Measurements from ENCODE around the gene EIPR1.

The EIPR1 gene

DNA sequence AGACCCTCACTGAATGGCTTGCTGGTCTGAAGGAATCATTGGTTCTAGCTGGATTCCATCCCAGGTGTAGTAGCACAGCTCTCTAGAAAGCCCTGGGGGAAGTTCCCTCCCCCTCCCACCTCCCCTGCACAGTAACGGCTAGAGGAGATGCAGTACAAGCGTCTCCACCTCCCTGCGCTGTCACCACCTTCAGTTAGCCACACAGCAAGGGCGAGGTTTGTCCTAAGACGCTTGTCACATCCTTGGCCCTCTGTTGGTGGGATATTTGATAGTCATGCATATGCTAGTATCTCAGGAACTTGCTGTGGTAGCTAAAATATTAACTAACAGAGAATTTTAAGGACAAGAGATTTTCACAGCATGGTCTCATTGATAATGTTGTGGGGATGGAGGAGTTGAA, 21.2 kb upstream of the EIPR1 start:
- Mint-ChIP-seq H3K9me3 (peaks cover 40% of the 10 kb centered on the region), H3K4me3 (no peak overlapping the region), H3K4me1 (peaks cover 20% of the 10 kb centered on the region), H3K36me3 (ENCODE audit: low read depth) (peaks cover 78% of the 10 kb centered on the region), H3K27ac (peak overlapping the region; percentile 83 to 93 (median 93)), H3K27me3 (ENCODE audit: low read depth) (no peaks in the 10 kb centered on the region)
- TF ChIP-seq, protein P1, sequence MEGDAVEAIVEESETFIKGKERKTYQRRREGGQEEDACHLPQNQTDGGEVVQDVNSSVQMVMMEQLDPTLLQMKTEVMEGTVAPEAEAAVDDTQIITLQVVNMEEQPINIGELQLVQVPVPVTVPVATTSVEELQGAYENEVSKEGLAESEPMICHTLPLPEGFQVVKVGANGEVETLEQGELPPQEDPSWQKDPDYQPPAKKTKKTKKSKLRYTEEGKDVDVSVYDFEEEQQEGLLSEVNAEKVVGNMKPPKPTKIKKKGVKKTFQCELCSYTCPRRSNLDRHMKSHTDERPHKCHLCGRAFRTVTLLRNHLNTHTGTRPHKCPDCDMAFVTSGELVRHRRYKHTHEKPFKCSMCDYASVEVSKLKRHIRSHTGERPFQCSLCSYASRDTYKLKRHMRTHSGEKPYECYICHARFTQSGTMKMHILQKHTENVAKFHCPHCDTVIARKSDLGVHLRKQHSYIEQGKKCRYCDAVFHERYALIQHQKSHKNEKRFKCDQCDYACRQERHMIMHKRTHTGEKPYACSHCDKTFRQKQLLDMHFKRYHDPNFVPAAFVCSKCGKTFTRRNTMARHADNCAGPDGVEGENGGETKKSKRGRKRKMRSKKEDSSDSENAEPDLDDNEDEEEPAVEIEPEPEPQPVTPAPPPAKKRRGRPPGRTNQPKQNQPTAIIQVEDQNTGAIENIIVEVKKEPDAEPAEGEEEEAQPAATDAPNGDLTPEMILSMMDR (IDR thresholded peaks at IDR 0.05; ENCODE audit: unreplicated experiment in 3 of 3) = no peak

DNA sequence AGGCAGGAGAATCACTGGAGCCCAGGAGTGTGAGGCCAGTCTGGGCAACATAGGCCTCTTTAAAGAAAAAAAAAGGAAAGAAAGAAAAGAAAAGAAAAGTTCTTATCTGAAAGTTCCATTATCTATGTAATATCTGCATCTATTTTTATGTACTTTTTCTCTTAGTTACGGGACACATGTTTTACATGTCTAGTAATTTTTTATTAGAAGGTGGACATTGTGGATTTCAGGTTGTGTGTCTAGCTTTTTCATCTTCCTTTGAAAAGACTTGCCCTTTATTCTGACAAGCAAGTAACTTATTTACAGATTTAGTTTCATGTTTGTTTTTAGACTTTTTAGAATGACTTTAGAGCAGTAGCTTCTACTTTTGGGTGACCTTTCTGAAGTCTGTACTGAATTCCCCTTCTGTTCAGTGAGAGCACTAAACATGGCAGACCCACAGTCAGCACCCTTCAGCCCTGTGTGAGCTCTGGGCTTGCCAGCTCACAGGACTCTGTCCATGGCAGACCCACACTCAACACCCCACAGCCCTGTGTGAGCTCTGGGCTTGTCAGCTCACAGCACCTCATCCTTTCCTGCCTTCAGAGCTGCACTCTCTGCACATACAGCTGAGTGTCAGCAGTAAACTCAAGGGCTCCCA, 19.4 kb upstream of the EIPR1 start:
- peaks cover 84% of the 10 kb centered on the region for H3K36me3 Mint-ChIP-seq (ENCODE audit: low read depth)
- H3K27me3 Mint-ChIP-seq (ENCODE audit: low read depth) = no peaks in the 10 kb centered on the region
- no peak overlapping the region for H3K4me3 Mint-ChIP-seq
- no peak overlapping the region for H3K27ac Mint-ChIP-seq
- H3K9me3 Mint-ChIP-seq = peaks cover 54% of the 10 kb centered on the region
- H3K4me1 Mint-ChIP-seq = peaks cover 20% of the 10 kb centered on the region
- TF ChIP-seq, protein P1 (IDR thresholded peaks at IDR 0.05; ENCODE audit: unreplicated experiment in 3 of 3) = no peak

DNA sequence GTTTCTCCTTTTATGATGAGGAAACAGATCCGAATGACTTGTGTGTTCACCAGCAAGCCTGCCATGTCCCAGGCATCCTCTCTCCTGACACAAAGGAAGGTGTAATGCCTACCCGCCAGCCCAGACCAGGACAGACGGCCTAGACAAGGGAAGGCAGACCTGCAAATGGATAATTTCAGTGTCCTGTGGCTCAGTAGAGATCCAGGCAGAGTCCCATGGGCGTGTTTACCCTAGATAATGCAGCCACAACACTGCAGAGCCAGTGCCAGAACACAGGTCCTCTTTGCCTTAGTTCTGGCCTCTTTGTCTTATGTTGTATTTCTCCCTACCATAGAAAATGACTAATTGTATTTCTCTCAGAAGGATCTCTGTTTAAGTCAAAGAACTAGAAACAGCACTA, 14.6 kb upstream of the EIPR1 start:
- Mint-ChIP-seq H3K36me3 (ENCODE audit: low read depth) (peaks cover 90% of the 10 kb centered on the region), H3K27me3 (ENCODE audit: low read depth) (no peaks in the 10 kb centered on the region), H3K9me3 (peaks cover 45% of the 10 kb centered on the region), H3K4me3 (no peak overlapping the region), H3K4me1 (no peaks in the 10 kb centered on the region), H3K27ac (no peak overlapping the region)
- TF ChIP-seq, protein P1 (IDR thresholded peaks at IDR 0.05; ENCODE audit: unreplicated experiment in 3 of 3) = no peak

DNA sequence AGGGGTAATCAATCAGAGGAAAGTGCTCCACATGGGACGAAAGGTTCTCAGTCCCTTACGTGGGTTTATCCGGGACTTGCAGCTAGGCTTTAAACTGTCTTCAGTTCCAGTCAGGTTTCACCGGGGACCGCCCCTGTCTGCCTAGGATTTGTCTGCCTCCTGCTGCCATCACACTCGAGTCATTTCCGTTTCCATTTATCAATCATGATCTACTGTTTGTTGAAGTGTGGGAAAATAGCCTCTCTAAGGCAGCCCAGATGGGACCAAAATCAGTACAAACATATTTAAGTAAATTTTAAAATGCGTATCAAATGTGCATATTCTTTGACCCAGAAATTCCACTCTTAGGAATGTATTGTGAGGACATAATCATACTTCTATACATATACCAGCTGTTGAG, 12.4 kb upstream of the EIPR1 start:
- TF ChIP-seq, protein P1 (IDR thresholded peaks at IDR 0.05; ENCODE audit: unreplicated experiment in 3 of 3) = no peak
- H3K4me3 Mint-ChIP-seq = no peak overlapping the region
- peaks cover 31% of the 10 kb centered on the region for H3K9me3 Mint-ChIP-seq
- H3K36me3 Mint-ChIP-seq (ENCODE audit: low read depth) = peaks cover 78% of the 10 kb centered on the region
- H3K4me1 Mint-ChIP-seq = peaks cover 6% of the 10 kb centered on the region
- no peak overlapping the region for H3K27ac Mint-ChIP-seq
- no peaks in the 10 kb centered on the region for H3K27me3 Mint-ChIP-seq (ENCODE audit: low read depth)

DNA sequence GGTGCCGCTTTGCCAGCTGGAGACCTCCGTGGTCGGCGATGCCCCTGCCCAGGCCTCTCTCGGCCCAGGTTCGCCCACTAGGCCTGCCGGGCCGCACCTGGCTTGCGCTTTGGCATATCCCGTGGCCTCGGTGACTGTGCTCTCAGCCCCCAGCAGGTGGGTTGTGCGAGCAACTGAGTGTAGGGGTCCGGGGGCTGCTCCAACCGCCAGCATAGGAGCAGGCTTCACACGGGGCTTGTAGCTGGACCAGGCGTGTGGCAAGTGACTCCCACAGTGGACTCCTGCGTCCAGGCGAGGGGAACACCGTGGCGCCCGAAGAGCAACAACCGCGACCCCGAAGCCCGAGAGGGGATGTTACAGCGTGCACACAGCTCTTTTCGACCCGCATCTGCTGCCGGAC, 11.6 kb upstream of the EIPR1 start:
- H3K27me3 Mint-ChIP-seq (ENCODE audit: low read depth) = no peaks in the 10 kb centered on the region
- TF ChIP-seq, protein P1 (IDR thresholded peaks at IDR 0.05; ENCODE audit: unreplicated experiment in 3 of 3) = no peak
- peaks cover 70% of the 10 kb centered on the region for H3K36me3 Mint-ChIP-seq (ENCODE audit: low read depth)
- peaks cover 23% of the 10 kb centered on the region for H3K9me3 Mint-ChIP-seq
- peaks cover 6% of the 10 kb centered on the region for H3K4me1 Mint-ChIP-seq
- no peak overlapping the region for H3K27ac Mint-ChIP-seq
- H3K4me3 Mint-ChIP-seq = no peak overlapping the region

DNA sequence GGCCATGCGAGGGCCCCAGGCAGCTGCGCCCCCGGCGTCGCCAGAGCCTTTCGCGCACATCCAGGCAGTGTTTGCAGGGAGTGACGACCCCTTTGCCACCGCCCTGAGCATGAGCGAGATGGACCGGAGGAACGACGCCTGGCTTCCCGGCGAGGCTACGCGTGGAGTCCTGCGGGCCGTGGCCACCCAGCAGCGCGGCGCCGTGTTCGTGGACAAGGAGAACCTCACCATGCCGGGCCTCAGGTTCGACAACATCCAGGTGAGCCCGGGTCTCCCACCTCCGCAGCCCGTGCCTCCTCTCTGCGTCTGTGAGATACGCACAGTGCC, 10.8 kb upstream of the EIPR1 start:
- H3K27ac Mint-ChIP-seq = no peak overlapping the region
- peaks cover 17% of the 10 kb centered on the region for H3K9me3 Mint-ChIP-seq
- no peaks in the 10 kb centered on the region for H3K27me3 Mint-ChIP-seq (ENCODE audit: low read depth)
- TF ChIP-seq, protein P1 (IDR thresholded peaks at IDR 0.05; ENCODE audit: unreplicated experiment in 3 of 3) = no peak
- H3K36me3 Mint-ChIP-seq (ENCODE audit: low read depth) = peaks cover 65% of the 10 kb centered on the region
- no peak overlapping the region for H3K4me3 Mint-ChIP-seq
- peaks cover 6% of the 10 kb centered on the region for H3K4me1 Mint-ChIP-seq
